ENCODE results near the gene VWA7.

Gene VWA7

GRCh38 chr6:31779908-31780307, 2.8 kb upstream of the VWA7 start:
- Histone ChIP-seq H3K4me1 (ENCODE audit: insufficient read depth, poor library complexity, severe bottlenecking) (peaks cover 19% of the 10 kb centered on the region), H3K27me3 (ENCODE audit: insufficient read depth, poor library complexity, severe bottlenecking) (no peaks in the 10 kb centered on the region), H3K4me3 (ENCODE audit: severe bottlenecking) (no peak overlapping the region), H3K27ac (ENCODE audit: poor library complexity, severe bottlenecking) (no peak overlapping the region), H3K36me3 (ENCODE audit: low read depth) (peaks cover 50% of the 10 kb centered on the region), H3K9me3 (ENCODE audit: severe bottlenecking) (no peaks in the 10 kb centered on the region)
- TF ChIP-seq, protein P1, sequence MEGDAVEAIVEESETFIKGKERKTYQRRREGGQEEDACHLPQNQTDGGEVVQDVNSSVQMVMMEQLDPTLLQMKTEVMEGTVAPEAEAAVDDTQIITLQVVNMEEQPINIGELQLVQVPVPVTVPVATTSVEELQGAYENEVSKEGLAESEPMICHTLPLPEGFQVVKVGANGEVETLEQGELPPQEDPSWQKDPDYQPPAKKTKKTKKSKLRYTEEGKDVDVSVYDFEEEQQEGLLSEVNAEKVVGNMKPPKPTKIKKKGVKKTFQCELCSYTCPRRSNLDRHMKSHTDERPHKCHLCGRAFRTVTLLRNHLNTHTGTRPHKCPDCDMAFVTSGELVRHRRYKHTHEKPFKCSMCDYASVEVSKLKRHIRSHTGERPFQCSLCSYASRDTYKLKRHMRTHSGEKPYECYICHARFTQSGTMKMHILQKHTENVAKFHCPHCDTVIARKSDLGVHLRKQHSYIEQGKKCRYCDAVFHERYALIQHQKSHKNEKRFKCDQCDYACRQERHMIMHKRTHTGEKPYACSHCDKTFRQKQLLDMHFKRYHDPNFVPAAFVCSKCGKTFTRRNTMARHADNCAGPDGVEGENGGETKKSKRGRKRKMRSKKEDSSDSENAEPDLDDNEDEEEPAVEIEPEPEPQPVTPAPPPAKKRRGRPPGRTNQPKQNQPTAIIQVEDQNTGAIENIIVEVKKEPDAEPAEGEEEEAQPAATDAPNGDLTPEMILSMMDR (IDR thresholded peaks at IDR 0.05; ENCODE audit: poor library complexity, severe bottlenecking): no peak
- no peak for ATAC-seq (ENCODE audit: low read depth)
- DNase-seq (ENCODE audit: low spot score): no peak

DNA sequence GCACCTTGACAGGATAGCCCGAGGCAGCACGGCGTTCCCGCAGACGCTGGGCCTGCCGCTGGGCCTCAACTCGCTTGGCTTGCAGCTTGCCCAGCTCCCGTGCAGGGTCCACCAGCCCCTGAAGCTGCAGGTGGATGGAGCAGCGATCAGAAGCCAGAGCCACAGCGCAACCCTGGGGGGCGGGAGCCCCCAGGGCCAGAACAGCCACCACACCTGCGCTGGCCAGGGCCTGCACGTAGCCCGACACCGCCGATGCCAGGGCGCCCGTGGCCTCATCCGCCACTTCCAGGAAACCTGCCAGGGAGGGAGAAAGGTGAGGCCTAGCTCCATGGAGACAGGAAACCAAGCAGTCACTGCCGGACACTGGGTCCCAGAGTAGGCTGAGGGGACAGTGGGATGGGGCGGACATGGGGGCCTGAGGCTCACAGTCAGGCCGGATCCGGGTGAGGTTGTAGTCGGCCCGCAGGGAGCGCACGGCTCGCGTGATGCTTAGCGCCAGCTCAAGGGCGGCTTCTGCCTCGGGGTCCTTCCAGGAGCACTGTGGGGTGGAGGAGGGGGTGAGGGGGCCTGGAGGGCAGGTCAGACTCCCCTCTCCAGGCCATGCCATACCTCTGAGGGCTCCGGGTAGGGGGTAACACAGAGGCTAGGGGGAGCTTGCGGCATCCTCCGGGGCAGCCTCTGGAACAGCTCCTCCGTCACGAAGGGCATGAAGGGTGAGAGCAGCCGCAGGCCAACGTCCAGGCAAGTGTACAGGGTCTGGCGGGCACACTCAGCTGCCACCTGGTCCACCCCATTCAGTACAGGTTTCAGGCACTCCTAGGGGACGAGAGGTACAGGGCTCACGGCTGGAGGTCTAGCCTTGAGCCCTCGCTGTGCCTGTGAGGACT, 2.1 kb upstream of the VWA7 start:
- H3K4me3 ChIP-seq (ENCODE audit: severe bottlenecking): no peak overlapping the region
- no peaks in the 10 kb centered on the region for H3K9me3 ChIP-seq (ENCODE audit: severe bottlenecking)
- no peak for ATAC-seq (ENCODE audit: low read depth)
- peaks cover 19% of the 10 kb centered on the region for H3K4me1 ChIP-seq (ENCODE audit: insufficient read depth, poor library complexity, severe bottlenecking)
- TF ChIP-seq, protein P1 (IDR thresholded peaks at IDR 0.05; ENCODE audit: poor library complexity, severe bottlenecking): no peak
- no peak overlapping the region for H3K27ac ChIP-seq (ENCODE audit: poor library complexity, severe bottlenecking)
- H3K36me3 ChIP-seq (ENCODE audit: low read depth): peaks cover 44% of the 10 kb centered on the region
- H3K27me3 ChIP-seq (ENCODE audit: insufficient read depth, poor library complexity, severe bottlenecking): no peaks in the 10 kb centered on the region
- DNase-seq (ENCODE audit: low spot score): no peak

- Histone ChIP-seq H3K27ac (ENCODE audit: poor library complexity, severe bottlenecking) (peak overlapping the region; percentile 73), H3K4me3 (ENCODE audit: severe bottlenecking) (no peak overlapping the region), H3K27me3 (ENCODE audit: insufficient read depth, poor library complexity, severe bottlenecking) (no peaks in the 10 kb centered on the region), H3K9me3 (ENCODE audit: severe bottlenecking) (no peaks in the 10 kb centered on the region), H3K36me3 (ENCODE audit: low read depth) (peaks cover 33% of the 10 kb centered on the region), H3K4me1 (ENCODE audit: insufficient read depth, poor library complexity, severe bottlenecking) (peaks cover 19% of the 10 kb centered on the region)
- TF ChIP-seq, protein P1 (IDR thresholded peaks at IDR 0.05; ENCODE audit: poor library complexity, severe bottlenecking): no peak
- ATAC-seq (ENCODE audit: low read depth): no peak
- no peak for DNase-seq (ENCODE audit: low spot score)
Measured at GRCh38 chr6:31778193-31778592, 1.1 kb upstream of the VWA7 start.

DNA sequence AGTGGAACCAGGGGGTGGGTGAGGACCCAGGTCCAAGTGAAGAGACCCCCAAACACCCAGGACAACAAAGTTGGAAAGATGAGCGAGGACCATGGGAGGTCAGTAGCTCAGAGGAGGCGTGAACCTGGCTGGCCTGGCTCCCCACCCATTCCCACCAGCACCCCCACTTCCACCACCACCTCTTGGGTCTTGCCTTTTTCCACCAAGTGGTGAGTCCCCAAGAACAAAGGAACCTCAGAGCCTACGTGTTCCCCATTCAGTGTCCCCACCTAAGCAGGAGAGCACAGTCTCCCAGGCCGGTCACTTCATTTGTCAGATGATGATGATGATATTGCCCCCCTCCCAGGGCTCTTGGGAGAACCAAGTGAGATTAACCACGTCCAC, 531 bp upstream of the VWA7 start:
- no peak for DNase-seq (ENCODE audit: low spot score)
- Histone ChIP-seq H3K36me3 (ENCODE audit: low read depth) (peaks cover 28% of the 10 kb centered on the region), H3K4me1 (ENCODE audit: insufficient read depth, poor library complexity, severe bottlenecking) (peaks cover 19% of the 10 kb centered on the region), H3K27ac (ENCODE audit: poor library complexity, severe bottlenecking) (peak overlapping the region; percentile 73), H3K4me3 (ENCODE audit: severe bottlenecking) (no peak overlapping the region), H3K27me3 (ENCODE audit: insufficient read depth, poor library complexity, severe bottlenecking) (no peaks in the 10 kb centered on the region), H3K9me3 (ENCODE audit: severe bottlenecking) (no peaks in the 10 kb centered on the region)
- ATAC-seq (ENCODE audit: low read depth): no peak
- TF ChIP-seq, protein P1 (IDR thresholded peaks at IDR 0.05; ENCODE audit: poor library complexity, severe bottlenecking): no peak

- Histone ChIP-seq H3K36me3 (ENCODE audit: low read depth) (peaks cover 17% of the 10 kb centered on the region), H3K27me3 (ENCODE audit: insufficient read depth, poor library complexity, severe bottlenecking) (no peaks in the 10 kb centered on the region), H3K9me3 (ENCODE audit: severe bottlenecking) (no peaks in the 10 kb centered on the region), H3K27ac (ENCODE audit: poor library complexity, severe bottlenecking) (peak overlapping the region; percentile 73), H3K4me1 (ENCODE audit: insufficient read depth, poor library complexity, severe bottlenecking) (peaks cover 19% of the 10 kb centered on the region), H3K4me3 (ENCODE audit: severe bottlenecking) (peak overlapping the region; percentile 0)
- DNase-seq (ENCODE audit: low spot score) (no peak), ATAC-seq (ENCODE audit: low read depth) (peak; percentile 17)
- TF ChIP-seq, protein P1 (IDR thresholded peaks at IDR 0.05; ENCODE audit: poor library complexity, severe bottlenecking): no peak
Measured at GRCh38 chr6:31776485-31776988, 591 bp downstream of the VWA7 start.

All from RWPE2 (cell line).